GM06990 (cell line): ENCODE measurements around the gene BAD.
"Not testable (repeated sequence)": the region's sequence is repeated elsewhere in the genome, so short reads cannot be mapped to it uniquely, and the experiment has no call there.

Experiments used
- DNase-seq: peaks from one replicate; pipeline ENCODE4 v3.0.0-alpha.2; 2011; ENCODE audit not compliant: insufficient read length; ENCODE audit errors: extremely low read depth
- H3K27me3 ChIP-seq: replicated peaks from 2 replicates; pipeline ENCODE4 v1.6.0; 2011; ENCODE audit warnings: low read length; ENCODE audit not compliant: control insufficient read depth, insufficient read depth
- H3K36me3 ChIP-seq: 2 replicates; pipeline ENCODE4 v1.5.1; 2011; ENCODE audit warnings: low read length; ENCODE audit not compliant: control insufficient read depth, insufficient read depth
- H3K4me3 ChIP-seq: replicated peaks from 2 replicates; pipeline ENCODE4 v1.5.1; 2011; ENCODE audit warnings: low read depth, mild to moderate bottlenecking, control low read depth, low read length
- CTCF ChIP-seq: IDR thresholded peaks from 2 replicates; pipeline ENCODE4 v1.5.1; 2011; ENCODE audit warnings: low read length, control low read depth, mild to moderate bottlenecking, inconsistent platforms; ENCODE audit not compliant: insufficient read depth, poor library complexity, severe bottlenecking

The BAD gene

GRCh38 chr11:64327375-64327774 lies 42.9 kb upstream of the BAD start:
- H3K36me3 ChIP-seq, result peaks cover 7% of the 10 kb centered on the region
- no peak for DNase-seq
- TF ChIP-seq CTCF, result no peak

GRCh38 chr11:64324692-64325469 lies 40.4 kb upstream of the BAD start:
- H3K36me3 ChIP-seq, result peaks cover 19% of the 10 kb centered on the region
- no peak for DNase-seq
- H3K4me3 ChIP-seq, result no peak overlapping the region
- TF ChIP-seq CTCF, result no peak
- H3K27me3 ChIP-seq, result no peaks in the 10 kb centered on the region

More at GRCh38 chr11:64327375-64327774, 42.9 kb upstream of the BAD start:
- no peak overlapping the region for H3K4me3 ChIP-seq
- H3K27me3 ChIP-seq, result no peaks in the 10 kb centered on the region

DNA sequence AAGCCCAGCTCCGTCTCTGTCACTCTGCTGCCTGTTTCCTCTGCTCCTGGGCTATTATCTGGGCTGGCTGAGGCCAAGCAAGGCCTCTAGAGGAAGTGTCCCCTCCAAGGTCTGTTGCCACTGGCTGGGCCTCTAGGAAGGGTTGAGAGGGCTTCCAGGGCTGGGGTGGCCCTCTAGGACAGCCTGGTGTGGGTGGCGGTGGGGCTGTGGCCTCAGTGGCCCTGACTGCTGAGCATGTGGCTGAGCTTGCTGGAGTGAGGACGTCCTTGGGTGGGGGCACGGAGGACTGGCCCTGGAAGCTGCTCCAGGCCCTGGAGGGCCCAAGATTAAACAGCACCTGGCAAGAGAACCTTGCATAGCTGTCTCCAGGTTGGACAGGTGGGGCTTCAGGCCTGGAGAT lies 39.5 kb upstream of the BAD start:
- DNase-seq, result not testable (repeated sequence)

DNA sequence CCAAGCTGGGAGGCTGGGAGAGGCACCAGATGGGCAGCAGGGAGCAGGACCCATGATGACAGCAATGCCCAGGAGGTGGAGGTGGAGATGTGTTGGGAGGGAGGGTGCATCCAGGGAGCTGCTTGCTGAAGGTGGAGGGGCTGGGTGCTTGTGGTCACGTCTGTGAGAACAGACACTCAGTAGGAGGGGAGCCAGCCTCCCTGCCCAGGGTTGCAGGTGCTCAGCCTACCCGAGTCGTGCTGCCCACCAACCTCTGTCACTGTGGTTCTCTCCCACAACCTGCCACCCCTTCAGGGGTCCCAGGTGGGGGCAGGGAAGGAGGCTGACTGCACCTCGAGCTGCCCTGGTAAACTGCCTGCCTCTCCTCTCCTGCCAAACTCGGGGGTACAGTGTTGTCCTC lies 38.9 kb upstream of the BAD start:
- no peak overlapping the region for H3K4me3 ChIP-seq
- peaks cover 19% of the 10 kb centered on the region for H3K36me3 ChIP-seq
- no peak for TF ChIP-seq CTCF

More for the DNA sequence above, 39.5 kb upstream of the BAD start:
- not testable (repeated sequence) for H3K27me3 ChIP-seq, H3K4me3 ChIP-seq
- H3K36me3 ChIP-seq, result peaks cover 19% of the 10 kb centered on the region

GRCh38 chr11:64322925-64323260 lies 38.4 kb upstream of the BAD start:
- no peak overlapping the region for H3K4me3 ChIP-seq
- H3K27me3 ChIP-seq, result no peaks in the 10 kb centered on the region
- TF ChIP-seq CTCF, result no peak
- H3K36me3 ChIP-seq, result peaks cover 19% of the 10 kb centered on the region
- no peak for DNase-seq

More for the DNA sequence above, 38.9 kb upstream of the BAD start:
- H3K27me3 ChIP-seq, result no peaks in the 10 kb centered on the region
- no peak for DNase-seq

- Histone ChIP-seq H3K4me3 (no peak overlapping the region), H3K36me3 (peaks cover 19% of the 10 kb centered on the region), H3K27me3 (no peaks in the 10 kb centered on the region)
- no peak for TF ChIP-seq CTCF
- DNase-seq, result no peak
Observed at GRCh38 chr11:64321533-64321932, 37.1 kb upstream of the BAD start.
